K562 (cell line): Measurements from ENCODE around the gene PSMC3IP. TPM values are rescaled to one million over a fixed set of nuclear protein-coding genes. Genes with fewer than 3 reads are reported as not detected.

Source experiments
- ADNP ChIP-seq: fragments of 200-800 bp; sonication (Bioruptor generic); IDR thresholded peaks from 2 replicates; pipeline ENCODE4 v1.6.1; 2016; ENCODE audit warnings: missing genetic modification characterization, missing compliant biosample characterization
- ARID2 ChIP-seq: fragments of 450-650 bp; IDR thresholded peaks from 2 replicates; pipeline ENCODE4 v1.6.1; 2017; ENCODE audit warnings: antibody characterized with exemption, mild to moderate bottlenecking
- CAMTA2 ChIP-seq: fragments of 250-450 bp; sonication (Bioruptor Pico); conservative IDR thresholded peaks from 2 replicates; pipeline ENCODE4 v1.5.1; 2022
- CTBP1 ChIP-seq: fragments of 450-650 bp; IDR thresholded peaks from 2 replicates; pipeline ENCODE4 v1.6.1; 2016; ENCODE audit warnings: borderline replicate concordance
- EZH2 ChIP-seq: IDR thresholded peaks from 2 replicates; pipeline ENCODE4 v1.6.1; 2012; ENCODE audit warnings: low read depth, mild to moderate bottlenecking, inconsistent platforms, low read length, borderline replicate concordance
- FOXK1 ChIP-seq: sonication (generic); formaldehyde crosslinking; IDR thresholded peaks from 2 replicates; pipeline ENCODE4 v1.8.0; 2022; ENCODE audit warnings: missing genetic modification reagents, mild to moderate bottlenecking, borderline replicate concordance
- HMGN3 ChIP-seq: IDR thresholded peaks from 2 replicates; pipeline ENCODE4 v1.6.1; 2011; ENCODE audit warnings: borderline replicate concordance, low read depth, mild to moderate bottlenecking, mixed read lengths, low read length; ENCODE audit not compliant: insufficient read length; ENCODE audit errors: extremely low read depth
- MAX ChIP-seq: sonication (generic); formaldehyde crosslinking; IDR thresholded peaks from 2 replicates; pipeline ENCODE4 v1.9.0; 2022; ENCODE audit warnings: mild to moderate bottlenecking, missing genetic modification reagents
- MEF2D ChIP-seq: conservative IDR thresholded peaks from 2 replicates; pipeline ENCODE4 v1.6.1; 2016; ENCODE audit warnings: low read depth, missing genetic modification characterization, missing compliant biosample characterization
- NFE2 ChIP-seq: IDR thresholded peaks from 2 replicates; pipeline ENCODE4 v1.6.1; 2014; ENCODE audit warnings: antibody characterized with exemption, low read depth
- PREB ChIP-seq: sonication (generic); formaldehyde crosslinking; IDR thresholded peaks from 2 replicates; pipeline ENCODE4 v1.8.1; 2023; ENCODE audit warnings: mild to moderate bottlenecking, missing genetic modification reagents
- PTBP1 ChIP-seq: fragments of 200-400 bp; formaldehyde crosslinking; IDR thresholded peaks from 2 replicates; pipeline ENCODE4 v1.6.1; 2017; ENCODE audit warnings: low read depth, low read length
- RNF2 ChIP-seq: sonication (generic); IDR thresholded peaks from 2 replicates; pipeline ENCODE4 v1.6.1; 2016
- SMARCA4 ChIP-seq: fragments of 450-650 bp; IDR thresholded peaks from 2 replicates; pipeline ENCODE4 v1.6.1; 2016
- STAT5A ChIP-seq: IDR thresholded peaks from 2 replicates; pipeline ENCODE4 v1.6.1; 2012; ENCODE audit warnings: low read length, inconsistent platforms, borderline replicate concordance
- ZC3H8 ChIP-seq: fragments of 450-650 bp; IDR thresholded peaks from 2 replicates; pipeline ENCODE4 v1.6.1; 2017
- ZNF23 ChIP-seq: fragments of 250-450 bp; sonication (Bioruptor Pico); IDR thresholded peaks from 2 replicates; pipeline ENCODE4 v1.4.0; 2020; ENCODE audit warnings: mild to moderate bottlenecking
- ZNF384 ChIP-seq: IDR thresholded peaks from 2 replicates; pipeline ENCODE4 v1.6.1; 2012; ENCODE audit warnings: low read depth, low read length, improper control_type of control experiment
- ZNF507 ChIP-seq: conservative IDR thresholded peaks from 2 replicates; pipeline ENCODE4 v1.6.1; 2017; ENCODE audit warnings: missing genetic modification characterization, missing compliant biosample characterization
- ZNF57 ChIP-seq: fragments of 450-650 bp; formaldehyde crosslinking; IDR thresholded peaks from 2 replicates; pipeline ENCODE4 v1.4.0; 2020; ENCODE audit warnings: mild to moderate bottlenecking, moderate library complexity
- ZNF589 ChIP-seq: fragments of 200-800 bp; sonication (Bioruptor generic); IDR thresholded peaks from 2 replicates; pipeline ENCODE4 v1.6.1; 2016; ENCODE audit warnings: low read depth, missing genetic modification characterization, missing compliant biosample characterization
- polyA plus RNA-seq, 8 experiments: library from polyadenylated mRNA; depleted of rRNA in 4 of 8; stranded (reverse) in 5 of 8; unstranded in 3 of 8; fragments of >200 nt; fragmentation: Nextera tagmentation in 2 of 8; fragmentation: Illumina TruSeq in 1 of 8; extraction: Ambion mirVana in 2 of 8; extraction: Trizol in 1 of 8; gene quantifications; 2 replicates each; pipeline versions ENCODE4 v1.2.1 to v1.2.3, GENCODE V29; 2011 to 2014; ENCODE audit warnings: inconsistent platforms in 1 of 8, missing spikeins in 1 of 8
- total RNA-seq, 7 experiments: library from RNA; depleted of rRNA in 6 of 7; stranded (reverse); fragments of >200 nt in 6 of 7; fragmentation: Illumina TruSeq in 2 of 7; extraction: Trizol in 2 of 7; gene quantifications; 2 replicates each; pipeline versions ENCODE4 v1.2.1 to v1.2.3, GENCODE V29; 2011 to 2021; ENCODE audit warnings: low replicate concordance in 1 of 7
- TF ChIP-seq, protein P1 (sequence below): fragments of 250-450 bp; sonication (Bioruptor Pico); IDR thresholded peaks from 2 replicates; pipeline ENCODE4 v1.8.0; 2022; ENCODE audit warnings: moderate library complexity, mild to moderate bottlenecking, inconsistent platforms
- TF ChIP-seq, protein P2 (sequence below): fragments of 200-800 bp; sonication (Bioruptor generic); IDR thresholded peaks from 2 replicates; pipeline ENCODE4 v1.6.1; 2017; ENCODE audit warnings: missing genetic modification characterization, missing compliant biosample characterization

Gene PSMC3IP
- total and polyA plus RNA-seq, 9 of the 15 experiments (the other 6 are each of a cell fraction or from before 2014, with no cell fraction given) = 13.8 to 65.6 (median 32.8) TPM

DNA sequence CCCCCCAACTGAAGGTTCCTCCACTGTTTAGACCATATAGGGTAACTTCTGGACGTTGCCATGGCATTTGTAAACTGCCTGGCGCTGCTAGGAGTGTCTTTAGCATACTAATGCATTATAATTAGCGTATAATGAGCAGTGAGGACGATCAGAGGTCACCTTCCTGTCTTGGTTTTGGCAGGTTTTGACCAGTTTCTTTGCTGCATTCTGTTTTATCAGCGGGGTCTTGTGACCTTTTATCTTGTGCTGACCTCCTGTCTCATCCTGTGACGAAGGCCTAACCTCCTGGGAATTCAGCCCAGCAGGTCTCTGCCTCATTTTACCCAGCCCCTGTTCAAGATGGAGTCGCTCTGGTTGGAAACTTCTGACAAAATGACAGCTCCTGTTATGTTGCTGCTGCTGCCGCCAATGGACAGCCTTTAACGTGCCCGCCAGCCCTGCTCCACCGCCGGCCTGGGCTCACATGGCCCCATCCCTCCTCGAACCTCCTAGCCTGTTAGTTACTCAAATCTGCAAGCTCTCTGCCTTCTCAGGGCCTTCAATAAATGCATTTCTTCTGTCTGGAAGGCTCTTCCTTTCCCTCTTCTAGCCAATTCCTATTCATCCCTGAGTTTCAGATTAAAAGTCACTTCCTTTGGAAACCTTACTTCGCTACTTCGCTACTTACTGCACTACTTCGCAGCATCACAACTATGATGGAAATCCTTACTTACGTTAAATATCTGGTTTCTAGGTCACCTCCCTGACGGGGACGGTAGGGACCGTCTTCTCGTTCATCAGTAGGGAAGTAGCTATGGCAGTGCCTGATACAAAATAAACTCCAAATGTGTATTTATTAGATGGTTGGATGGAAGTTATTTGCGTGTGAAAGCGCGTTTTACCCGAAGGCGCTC, 42.1 kb downstream of the PSMC3IP start (continued):
- TF ChIP-seq ARID2 (no peak), PTBP1 (no peak), HMGN3 (no peak), ZNF23 (peak; percentile 88), ZNF589 (peak; percentile 99), CTBP1 (peak; percentile 13; the same call in 1 of the 2 replicates), SMARCA4 (peak; percentile 21; the same call in 1 of the 2 replicates), FOXK1 (CRISPR knock-in tag) (no peak), ADNP (tag) (no peak), ZNF384 (no peak), MAX (CRISPR knock-in tag) (no peak), ZC3H8 (no peak), ZNF507 (tag) (0 out of 2 replicates have a peak, but pooled peaks have one; percentile 15), MEF2D (tag) (peak; percentile 93), PREB (peak; percentile 95; the same call in 1 of the 2 replicates), STAT5A (no peak), CAMTA2 (peak; percentile 90; the same call in 1 of the 2 replicates), NFE2 (no peak), ZNF57 (CRISPR knock-in tag) (peak; percentile 74; the same call in 1 of the 2 replicates), RNF2 (no peak), EZH2 (no peak)
- TF ChIP-seq, protein P1, sequence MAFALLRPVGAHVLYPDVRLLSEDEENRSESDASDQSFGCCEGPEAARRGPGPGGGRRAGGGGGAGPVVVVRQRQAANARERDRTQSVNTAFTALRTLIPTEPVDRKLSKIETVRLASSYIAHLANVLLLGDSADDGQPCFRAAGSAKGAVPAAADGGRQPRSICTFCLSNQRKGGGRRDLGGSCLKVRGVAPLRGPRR (CRISPR knock-in tag) = peak; percentile 98
- TF ChIP-seq, protein P2, sequence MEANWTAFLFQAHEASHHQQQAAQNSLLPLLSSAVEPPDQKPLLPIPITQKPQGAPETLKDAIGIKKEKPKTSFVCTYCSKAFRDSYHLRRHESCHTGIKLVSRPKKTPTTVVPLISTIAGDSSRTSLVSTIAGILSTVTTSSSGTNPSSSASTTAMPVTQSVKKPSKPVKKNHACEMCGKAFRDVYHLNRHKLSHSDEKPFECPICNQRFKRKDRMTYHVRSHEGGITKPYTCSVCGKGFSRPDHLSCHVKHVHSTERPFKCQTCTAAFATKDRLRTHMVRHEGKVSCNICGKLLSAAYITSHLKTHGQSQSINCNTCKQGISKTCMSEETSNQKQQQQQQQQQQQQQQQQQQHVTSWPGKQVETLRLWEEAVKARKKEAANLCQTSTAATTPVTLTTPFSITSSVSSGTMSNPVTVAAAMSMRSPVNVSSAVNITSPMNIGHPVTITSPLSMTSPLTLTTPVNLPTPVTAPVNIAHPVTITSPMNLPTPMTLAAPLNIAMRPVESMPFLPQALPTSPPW = peak; percentile 9; the same call in 1 of the 2 replicates
